Suprapubic skin (tissue), 4 donors: ENCODE results near the gene PET100. TPM values are rescaled to one million over a fixed set of nuclear protein-coding genes. Genes with fewer than 3 reads are reported as not detected.

Source experiments
- DNase-seq, 2 donors: peaks; one replicate each; pipeline ENCODE4 v3.0.0-alpha.2; 2019; ENCODE audit warnings: low spot score in 2 of 2
- H3K27ac ChIP-seq: fragments of 200-600 bp; sonication (generic); one replicate; pipeline ENCODE4 v1.5.1; 2019
- H3K27me3 ChIP-seq: fragments of 200-600 bp; sonication (generic); one replicate; pipeline ENCODE4 v1.5.1; 2019
- H3K36me3 ChIP-seq: fragments of 200-600 bp; sonication (generic); one replicate; pipeline ENCODE4 v1.5.1; 2019
- H3K4me1 ChIP-seq: fragments of 200-600 bp; sonication (generic); one replicate; pipeline ENCODE4 v1.5.1; 2019
- H3K4me3 ChIP-seq: fragments of 200-600 bp; sonication (generic); one replicate; pipeline ENCODE4 v1.5.1; 2019; ENCODE audit warnings: mild to moderate bottlenecking
- H3K9me3 ChIP-seq: fragments of 200-600 bp; sonication (generic); one replicate; pipeline ENCODE4 v1.5.1; 2019
- EP300 ChIP-seq: sonication (generic); formaldehyde crosslinking; IDR thresholded peaks from one replicate; pipeline ENCODE4 v1.6.1; 2017; ENCODE audit warnings: antibody characterized with exemption
- POLR2A ChIP-seq, 2 donors: fragments of 450-650 bp; IDR thresholded peaks; one replicate each; pipeline ENCODE4 v1.6.1; 2017; ENCODE audit warnings: antibody characterized with exemption in 2 of 2, mild to moderate bottlenecking in 2 of 2, moderate library complexity in 2 of 2
- POLR2AphosphoS5 ChIP-seq, 3 donors: sonication (generic); formaldehyde crosslinking; IDR thresholded peaks; one replicate each; pipeline ENCODE4 v1.6.1; 2017; ENCODE audit warnings: antibody characterized with exemption in 3 of 3
- WGBS: methylation state at CpG from one replicate; pipeline ENCODE4 v1.1.5; 2018; 5-methylcytosine and 5-hydroxymethylcytosine counted together
- total RNA-seq, 4 donors: library from RNA; depleted of rRNA; stranded (reverse); fragments of >200 nt; gene quantifications; one replicate each; pipeline ENCODE4 v1.1.0, GENCODE V29; 2016
- TF ChIP-seq, protein P1 (sequence below), 2 donors: fragments of 200-600 bp in 1 of 2; fragments of 450-650 bp in 1 of 2; sonication (generic) in 1 of 2; IDR thresholded peaks; one replicate each; pipeline ENCODE4 v1.5.1; 2016 to 2019; ENCODE audit warnings: antibody characterized with exemption in 2 of 2, mild to moderate bottlenecking in 1 of 2, moderate library complexity in 1 of 2

Gene PET100
- total RNA-seq, 4 donors from 2014 or later: 11.4 to 17.4 (median 12.6) TPM

DNA sequence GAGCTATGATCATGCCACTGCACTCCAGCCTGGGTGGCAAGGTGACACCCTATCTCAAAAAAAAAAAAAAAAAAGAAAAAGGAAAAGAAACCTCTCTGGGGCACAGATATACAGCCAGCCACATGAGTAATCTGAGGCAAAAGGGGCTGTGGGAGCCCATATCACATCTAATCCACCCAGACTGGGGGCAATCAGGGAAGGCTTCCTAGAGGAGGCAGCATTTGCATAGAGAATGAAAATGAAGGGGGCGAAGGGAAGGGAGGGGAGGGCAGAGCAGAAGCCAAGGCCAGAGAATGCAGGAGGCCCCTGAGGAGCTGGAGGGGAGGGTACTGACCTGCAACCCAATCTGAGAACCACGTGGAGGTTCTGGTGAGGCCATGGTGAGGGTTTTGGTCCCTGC is 20.6 kb downstream of the PET100 start:
- H3K36me3 ChIP-seq: peaks cover 14% of the 10 kb centered on the region
- H3K27ac ChIP-seq: no peak overlapping the region
- H3K4me3 ChIP-seq: no peak overlapping the region
- no peaks in the 10 kb centered on the region for H3K9me3 ChIP-seq
- peaks cover 10% of the 10 kb centered on the region for H3K27me3 ChIP-seq
- peaks cover 12% of the 10 kb centered on the region for H3K4me1 ChIP-seq
- no peak for DNase-seq
- TF ChIP-seq EP300: no peak
- TF ChIP-seq POLR2A (IDR thresholded peaks at IDR 0.05): no peak
- no peak for TF ChIP-seq POLR2AphosphoS5 (IDR thresholded peaks at IDR 0.05)
- TF ChIP-seq, protein P1, sequence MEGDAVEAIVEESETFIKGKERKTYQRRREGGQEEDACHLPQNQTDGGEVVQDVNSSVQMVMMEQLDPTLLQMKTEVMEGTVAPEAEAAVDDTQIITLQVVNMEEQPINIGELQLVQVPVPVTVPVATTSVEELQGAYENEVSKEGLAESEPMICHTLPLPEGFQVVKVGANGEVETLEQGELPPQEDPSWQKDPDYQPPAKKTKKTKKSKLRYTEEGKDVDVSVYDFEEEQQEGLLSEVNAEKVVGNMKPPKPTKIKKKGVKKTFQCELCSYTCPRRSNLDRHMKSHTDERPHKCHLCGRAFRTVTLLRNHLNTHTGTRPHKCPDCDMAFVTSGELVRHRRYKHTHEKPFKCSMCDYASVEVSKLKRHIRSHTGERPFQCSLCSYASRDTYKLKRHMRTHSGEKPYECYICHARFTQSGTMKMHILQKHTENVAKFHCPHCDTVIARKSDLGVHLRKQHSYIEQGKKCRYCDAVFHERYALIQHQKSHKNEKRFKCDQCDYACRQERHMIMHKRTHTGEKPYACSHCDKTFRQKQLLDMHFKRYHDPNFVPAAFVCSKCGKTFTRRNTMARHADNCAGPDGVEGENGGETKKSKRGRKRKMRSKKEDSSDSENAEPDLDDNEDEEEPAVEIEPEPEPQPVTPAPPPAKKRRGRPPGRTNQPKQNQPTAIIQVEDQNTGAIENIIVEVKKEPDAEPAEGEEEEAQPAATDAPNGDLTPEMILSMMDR (IDR thresholded peaks at IDR 0.05): no peak
- WGBS: 54% methylated on average over 2 of the region's 2 CpGs

- Histone ChIP-seq H3K36me3 (peaks cover 6% of the 10 kb centered on the region), H3K9me3 (no peaks in the 10 kb centered on the region), H3K4me3 (peak overlapping the region; percentile 1), H3K27me3 (peaks cover 7% of the 10 kb centered on the region), H3K4me1 (peaks cover 12% of the 10 kb centered on the region), H3K27ac (no peak overlapping the region)
- 5% methylated on average over 28 of the region's 28 CpGs for WGBS
- TF ChIP-seq EP300: no peak
- TF ChIP-seq POLR2AphosphoS5 (IDR thresholded peaks at IDR 0.05): peak in 1 of 3 donors; percentile 42
- TF ChIP-seq POLR2A (IDR thresholded peaks at IDR 0.05): no peak
- TF ChIP-seq, protein P1 (IDR thresholded peaks at IDR 0.05): peak; percentile 96 to 97
- peak; percentile 89 to 90 for DNase-seq
These were observed 22.6 kb downstream of the PET100 start for GRCh38 chr19:7652061-7652641.

GRCh38 chr19:7654401-7654800 is 24.8 kb downstream of the PET100 start:
- H3K27ac ChIP-seq: no peak overlapping the region
- DNase-seq: no peak

GRCh38 chr19:7655581-7655980 is 26.0 kb downstream of the PET100 start:
- Histone ChIP-seq H3K27me3 (peaks cover 3% of the 10 kb centered on the region), H3K9me3 (no peaks in the 10 kb centered on the region), H3K4me1 (peaks cover 12% of the 10 kb centered on the region), H3K4me3 (no peak overlapping the region), H3K27ac (no peak overlapping the region), H3K36me3 (no peaks in the 10 kb centered on the region)
- no peak for DNase-seq
- WGBS: 76% methylated on average over 8 of the region's 8 CpGs
- no peak for TF ChIP-seq POLR2AphosphoS5 (IDR thresholded peaks at IDR 0.05)
- TF ChIP-seq POLR2A (IDR thresholded peaks at IDR 0.05): no peak
- no peak for TF ChIP-seq EP300
- TF ChIP-seq, protein P1 (IDR thresholded peaks at IDR 0.05): no peak

More at GRCh38 chr19:7654401-7654800, 24.8 kb downstream of the PET100 start:
- Histone ChIP-seq H3K9me3 (no peaks in the 10 kb centered on the region), H3K4me1 (peaks cover 12% of the 10 kb centered on the region), H3K27me3 (peaks cover 7% of the 10 kb centered on the region), H3K4me3 (no peak overlapping the region), H3K36me3 (no peaks in the 10 kb centered on the region)
- WGBS: 31% methylated on average over 8 of the region's 8 CpGs
- no peak for TF ChIP-seq EP300

GRCh38 chr19:7657131-7657751 is 27.6 kb downstream of the PET100 start:
- peaks cover 6% of the 10 kb centered on the region for H3K4me1 ChIP-seq
- no peak overlapping the region for H3K27ac ChIP-seq
- no peaks in the 10 kb centered on the region for H3K36me3 ChIP-seq

More at GRCh38 chr19:7657131-7657751, 27.6 kb downstream of the PET100 start:
- Histone ChIP-seq H3K9me3 (no peaks in the 10 kb centered on the region), H3K27me3 (no peaks in the 10 kb centered on the region), H3K4me3 (no peak overlapping the region)
- WGBS: 35% methylated on average over 8 of the region's 14 CpGs
- no peak for DNase-seq
- TF ChIP-seq POLR2A (IDR thresholded peaks at IDR 0.05) (no peak), EP300 (no peak), POLR2AphosphoS5 (IDR thresholded peaks at IDR 0.05) (no peak)
- TF ChIP-seq, protein P1 (IDR thresholded peaks at IDR 0.05): no peak
